ENCODE measurements around the gene MPPED1. TPM values are rescaled to one million over a fixed set of nuclear protein-coding genes. Genes with fewer than 3 reads are reported as not detected.

Gene MPPED1
- total and polyA plus RNA-seq, 4 donors = 0.89 to 6.5 (median 4.1) TPM

GRCh38 chr22:43479301-43479950 is 67.6 kb downstream of the MPPED1 start:
- Histone ChIP-seq H3K27ac (ENCODE audit: low read depth in 1 of 2, low read length in 2 of 2) (no peak overlapping the region), H3K27me3 (ENCODE audit: control insufficient read depth in 4 of 4, insufficient read depth in 4 of 4, low read length in 3 of 4) (no peaks in the 10 kb centered on the region), H3K9ac (ENCODE audit: low read depth in 1 of 2, low read length in 2 of 2) (no peak overlapping the region), H3K4me1 (ENCODE audit: control insufficient read depth in 4 of 4, insufficient read depth in 4 of 4, low read length in 3 of 4) (peaks cover 0 to 14% (median 6%) of the 10 kb centered on the region in 4 donors), H3K36me3 (ENCODE audit: control insufficient read depth in 4 of 4, insufficient read depth in 3 of 4, low read depth in 1 of 4, low read length in 3 of 4) (peaks cover 0 to 3% (median 0%) of the 10 kb centered on the region in 4 donors), H3K4me3 (ENCODE audit: low read depth in 1 of 3, low read length in 3 of 3) (no peak overlapping the region), H3K9me3 (ENCODE audit: control insufficient read depth in 4 of 4, low read length in 3 of 4) (no peaks in the 10 kb centered on the region)
- no peak for DNase-seq (ENCODE audit: low spot score)
- no peak for TF ChIP-seq GABPA (IDR thresholded peaks at IDR 0.05 in 1 of 2, conservative IDR thresholded peaks at IDR 0.05 in 1 of 2)
- TF ChIP-seq MAX (IDR thresholded peaks at IDR 0.05) = no peak
- TF ChIP-seq EGR1 (IDR thresholded peaks at IDR 0.05; ENCODE audit: low read depth in 2 of 2) = no peak
- no peak for TF ChIP-seq JUND (IDR thresholded peaks at IDR 0.05)
- no peak for TF ChIP-seq ZBTB33 (IDR thresholded peaks at IDR 0.05)
- no peak for TF ChIP-seq ATF3 (IDR thresholded peaks at IDR 0.05)
- no peak for TF ChIP-seq FOXA2 (IDR thresholded peaks at IDR 0.05)
- TF ChIP-seq, protein P1, sequence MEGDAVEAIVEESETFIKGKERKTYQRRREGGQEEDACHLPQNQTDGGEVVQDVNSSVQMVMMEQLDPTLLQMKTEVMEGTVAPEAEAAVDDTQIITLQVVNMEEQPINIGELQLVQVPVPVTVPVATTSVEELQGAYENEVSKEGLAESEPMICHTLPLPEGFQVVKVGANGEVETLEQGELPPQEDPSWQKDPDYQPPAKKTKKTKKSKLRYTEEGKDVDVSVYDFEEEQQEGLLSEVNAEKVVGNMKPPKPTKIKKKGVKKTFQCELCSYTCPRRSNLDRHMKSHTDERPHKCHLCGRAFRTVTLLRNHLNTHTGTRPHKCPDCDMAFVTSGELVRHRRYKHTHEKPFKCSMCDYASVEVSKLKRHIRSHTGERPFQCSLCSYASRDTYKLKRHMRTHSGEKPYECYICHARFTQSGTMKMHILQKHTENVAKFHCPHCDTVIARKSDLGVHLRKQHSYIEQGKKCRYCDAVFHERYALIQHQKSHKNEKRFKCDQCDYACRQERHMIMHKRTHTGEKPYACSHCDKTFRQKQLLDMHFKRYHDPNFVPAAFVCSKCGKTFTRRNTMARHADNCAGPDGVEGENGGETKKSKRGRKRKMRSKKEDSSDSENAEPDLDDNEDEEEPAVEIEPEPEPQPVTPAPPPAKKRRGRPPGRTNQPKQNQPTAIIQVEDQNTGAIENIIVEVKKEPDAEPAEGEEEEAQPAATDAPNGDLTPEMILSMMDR (IDR thresholded peaks at IDR 0.05; ENCODE audit: low read depth, low read length, missing input control) = no peak
- no peak for TF ChIP-seq HNF4A (conservative IDR thresholded peaks at IDR 0.05)
- no peak for TF ChIP-seq TAF1 (conservative IDR thresholded peaks at IDR 0.05)
- TF ChIP-seq FOXA1 (IDR thresholded peaks at IDR 0.05) = no peak
- TF ChIP-seq RAD21 (IDR thresholded peaks at IDR 0.05) = no peak
- no peak for TF ChIP-seq YY1 (IDR thresholded peaks at IDR 0.05)
- no peak for TF ChIP-seq RXRA (IDR thresholded peaks at IDR 0.05)
- WGBS = 83% methylated on average over 7 of the region's 7 CpGs

DNA sequence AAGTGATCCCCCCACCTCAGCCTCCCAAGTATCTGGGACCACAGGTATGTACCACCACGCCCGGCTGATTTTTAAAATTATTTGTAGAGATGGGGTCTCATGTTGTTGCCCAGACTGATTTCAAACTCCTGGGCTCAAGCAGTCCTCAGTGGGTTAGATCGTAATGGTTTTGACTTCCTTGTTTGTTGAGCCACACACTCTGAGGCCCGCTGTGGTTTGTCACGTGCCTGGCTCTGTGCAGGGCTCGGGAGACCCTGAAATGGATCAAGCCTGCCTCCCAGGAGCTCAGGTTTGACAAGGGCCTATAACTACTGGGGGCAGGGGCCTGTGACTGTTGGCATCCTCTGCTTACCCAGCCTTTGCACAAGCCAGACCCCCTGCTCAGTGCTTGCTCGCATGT is 68.1 kb downstream of the MPPED1 start:
- Histone ChIP-seq H3K27ac (ENCODE audit: low read depth in 1 of 2, low read length in 2 of 2) (no peak overlapping the region), H3K9me3 (ENCODE audit: control insufficient read depth in 4 of 4, low read length in 3 of 4) (no peaks in the 10 kb centered on the region), H3K9ac (ENCODE audit: low read depth in 1 of 2, low read length in 2 of 2) (no peak overlapping the region), H3K36me3 (ENCODE audit: control insufficient read depth in 4 of 4, insufficient read depth in 3 of 4, low read depth in 1 of 4, low read length in 3 of 4) (peaks cover 0 to 3% (median 0%) of the 10 kb centered on the region in 4 donors), H3K27me3 (ENCODE audit: control insufficient read depth in 4 of 4, insufficient read depth in 4 of 4, low read length in 3 of 4) (no peaks in the 10 kb centered on the region), H3K4me3 (ENCODE audit: low read depth in 1 of 3, low read length in 3 of 3) (no peak overlapping the region), H3K4me1 (ENCODE audit: control insufficient read depth in 4 of 4, insufficient read depth in 4 of 4, low read length in 3 of 4) (peaks cover 0 to 12% (median 6%) of the 10 kb centered on the region in 4 donors)
- 79% methylated on average over 7 of the region's 7 CpGs for WGBS
- no peak for DNase-seq (ENCODE audit: low spot score)
- TF ChIP-seq HNF4A (conservative IDR thresholded peaks at IDR 0.05) (no peak), RAD21 (IDR thresholded peaks at IDR 0.05) (no peak), ZBTB33 (IDR thresholded peaks at IDR 0.05) (no peak), FOXA2 (IDR thresholded peaks at IDR 0.05) (no peak), JUND (IDR thresholded peaks at IDR 0.05) (no peak)
- TF ChIP-seq, protein P1 (IDR thresholded peaks at IDR 0.05; ENCODE audit: low read depth, low read length, missing input control) = no peak

Data from liver (tissue), 9 donors.